ENCODE results near the gene SHF.

GRCh38 chr15:45122719-45123118 lies 65.0 kb downstream of the SHF start:
- TF ChIP-seq OSR2 (tag by site-specific recombination; IDR thresholded peaks at IDR 0.05) (no peak), CTCF (tag by site-specific recombination; IDR thresholded peaks at IDR 0.05) (no peak), KLF1 (tag by site-specific recombination; IDR thresholded peaks at IDR 0.05) (no peak), ZNF362 (tag by site-specific recombination; IDR thresholded peaks at IDR 0.05) (no peak), ZBTB8A (tag by site-specific recombination; IDR thresholded peaks at IDR 0.05) (no peak), PBX3 (CRISPR knock-in tag; IDR thresholded peaks at IDR 0.05) (no peak), ZNF629 (tag by site-specific recombination; IDR thresholded peaks at IDR 0.05) (no peak), REST (tag by site-specific recombination; IDR thresholded peaks at IDR 0.05) (no peak), ZNF274 (IDR thresholded peaks at IDR 0.05; ENCODE audit: low read length) (no peak), ZNF274 (tag by site-specific recombination; IDR thresholded peaks at IDR 0.05; ENCODE audit: borderline replicate concordance) (no peak), KLF16 (tag by site-specific recombination; IDR thresholded peaks at IDR 0.05) (no peak)
